Lower leg skin (tissue), 3 donors: ENCODE data around the gene RAI2.

ENCODE experiments used
- CTCF ChIP-seq, 3 donors: fragments of 450-650 bp; IDR thresholded peaks; one replicate each; pipeline ENCODE4 v1.5.1; 2016; ENCODE audit warnings: antibody characterized with exemption in 3 of 3, mild to moderate bottlenecking in 3 of 3, moderate library complexity in 2 of 3
- POLR2A ChIP-seq, 2 donors: fragments of 450-650 bp; IDR thresholded peaks; one replicate each; pipeline ENCODE4 v1.6.1; 2016 to 2017; ENCODE audit warnings: antibody characterized with exemption in 2 of 2, mild to moderate bottlenecking in 1 of 2, moderate library complexity in 1 of 2

- TF ChIP-seq CTCF (IDR thresholded peaks at IDR 0.05) (no peak), POLR2A (IDR thresholded peaks at IDR 0.05) (no peak)
These were observed 91.3 kb downstream of the RAI2 start for GRCh38 chrX:17769701-17770269.
